Measurements from ENCODE around the gene GAS6.

DNA sequence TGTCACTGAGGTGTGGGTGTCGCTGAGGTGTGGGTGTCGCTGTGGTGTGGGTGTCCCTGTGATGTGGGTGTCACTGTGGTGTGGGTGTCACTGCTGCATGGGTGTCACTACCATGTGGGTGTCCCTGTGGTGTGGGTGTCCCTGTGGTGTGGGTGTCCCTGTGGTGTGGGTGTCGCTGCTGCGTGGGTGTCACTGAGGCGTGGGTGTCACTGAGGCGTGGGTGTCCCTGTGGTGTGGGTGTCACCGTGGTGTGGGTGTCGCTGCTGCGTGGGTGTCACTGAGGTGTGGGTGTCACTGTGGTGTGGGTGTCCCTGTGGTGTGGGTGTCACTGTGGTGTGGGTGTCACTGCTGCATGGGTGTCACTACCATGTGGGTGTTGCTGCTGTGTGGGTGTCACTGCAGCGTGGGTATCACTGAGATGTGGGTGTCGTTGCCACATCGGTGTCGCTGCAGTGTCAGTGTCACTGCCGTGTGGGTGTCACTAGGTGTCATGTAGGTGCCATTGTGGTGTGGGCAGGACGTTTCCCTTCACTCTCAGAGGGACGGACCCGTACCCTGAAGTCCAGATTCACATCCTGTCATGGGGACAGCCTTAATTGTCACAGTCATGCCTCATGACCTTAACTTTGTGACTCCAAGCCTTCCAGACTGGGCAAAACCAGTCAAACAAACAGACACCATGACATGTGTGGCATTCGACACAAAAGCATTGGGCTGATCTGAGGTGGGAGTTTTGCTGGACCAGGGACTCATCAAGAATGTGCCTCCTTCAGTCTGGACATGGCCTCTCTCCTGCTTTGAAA, 12.7 kb upstream of the GAS6 start:
- TF ChIP-seq CTCF (IDR thresholded peaks at IDR 0.05) (no peak), POLR2A (IDR thresholded peaks at IDR 0.05) (no peak)
